ENCODE measurements around the gene RNF213. TPM values are rescaled to one million over a fixed set of nuclear protein-coding genes. Genes with fewer than 3 reads are reported as not detected.

RNF213 gene
- total RNA-seq, 1 experiment from 2014 or later = 44.5 TPM

GRCh38 chr17:80245566-80246265, 14.9 kb upstream of the RNF213 start:
- ChIA-PET CTCF (no interaction called here), RAD21 (ENCODE audit: low non-redundant PET in 1 of 2, low total read pairs in 2 of 2, uncharacterized antibody in 2 of 2, unreplicated experiment in 2 of 2) (no interaction called here), POLR2A (no interaction called here)
- ATAC-seq (no peak), DNase-seq (ENCODE audit: low read depth, low spot score) (no peak)
- BruUV-seq (replicated peaks) = no TSS peak
- H3K36me3 ChIP-seq (ENCODE audit: control insufficient read depth in 1 of 2, insufficient read depth in 2 of 2, low read length in 2 of 2) = peaks cover 0 to 2% of the 10 kb centered on the region in 2 experiments; a peak in 1 of 4 replicates
- H3K9me3 ChIP-seq (ENCODE audit: control insufficient read depth in 1 of 2, insufficient read depth in 1 of 2, low read depth in 1 of 2, low read length in 2 of 2) = no peaks in the 10 kb centered on the region
- no peaks in the 10 kb centered on the region for H3K27me3 ChIP-seq (ENCODE audit: insufficient read depth, low read length)
- intact Hi-C loops (cut with micrococcal nuclease) = no loop called here
- H4K20me1 ChIP-seq (ENCODE audit: insufficient read depth) = no peaks in the 10 kb centered on the region
- no peak overlapping the region for H3K4me2 ChIP-seq (ENCODE audit: low read length)
- H3K27ac ChIP-seq (ENCODE audit: low read depth, low read length) = no peak overlapping the region
- no peak overlapping the region for H2AFZ ChIP-seq (ENCODE audit: low read depth, low read length, poor library complexity, severe bottlenecking)
- no peak overlapping the region for H3K9ac ChIP-seq (ENCODE audit: low read length)
- H3K4me3 ChIP-seq (replicated peaks in 1 of 2; ENCODE audit: low read depth in 1 of 2, low read length in 2 of 2) = no peak overlapping the region
- no peaks in the 10 kb centered on the region for H3K9me2 ChIP-seq (ENCODE audit: insufficient read depth)
- no peaks in the 10 kb centered on the region for H3K79me2 ChIP-seq (ENCODE audit: insufficient read depth, low read length)
- no peak for TF ChIP-seq JUND (IDR thresholded peaks at IDR 0.05)
- TF ChIP-seq EZH2phosphoT487 (IDR thresholded peaks at IDR 0.05; ENCODE audit: borderline replicate concordance) = no peak
- no peak for TF ChIP-seq CTCF (IDR thresholded peaks at IDR 0.05 in 2 of 3, conservative IDR thresholded peaks at IDR 0.05 in 1 of 3; ENCODE audit: borderline replicate concordance in 1 of 3, insufficient read depth in 1 of 3, low read depth in 2 of 3, low read length in 2 of 3)
- TF ChIP-seq EZH2 (IDR thresholded peaks at IDR 0.05) = no peak
- no peak for TF ChIP-seq RAD21 (IDR thresholded peaks at IDR 0.05; ENCODE audit: low read depth)
- no peak for TF ChIP-seq ELF1 (IDR thresholded peaks at IDR 0.05; ENCODE audit: borderline replicate concordance, low read depth)
- TF ChIP-seq POLR2A (IDR thresholded peaks at IDR 0.05; ENCODE audit: borderline replicate concordance, extremely low read depth, insufficient read depth, insufficient read length) = no peak
- TF ChIP-seq YY1 (IDR thresholded peaks at IDR 0.05; ENCODE audit: extremely low read depth, insufficient replicate concordance, low read depth, low read length) = no peak
- no peak for TF ChIP-seq EGR1 (IDR thresholded peaks at IDR 0.05; ENCODE audit: low read depth)
- no peak for TF ChIP-seq ZFX (IDR thresholded peaks at IDR 0.05)
- TF ChIP-seq MAX (IDR thresholded peaks at IDR 0.05) = no peak
- TF ChIP-seq SRF (IDR thresholded peaks at IDR 0.05; ENCODE audit: low read depth) = no peak
- no peak for TF ChIP-seq ATF3 (IDR thresholded peaks at IDR 0.05)
- no peak for TF ChIP-seq ZBTB33 (IDR thresholded peaks at IDR 0.05; ENCODE audit: extremely low read depth, insufficient replicate concordance, low read length)
- no peak for TF ChIP-seq REST (IDR thresholded peaks at IDR 0.05; ENCODE audit: low read depth)
- TF ChIP-seq CBX3 (IDR thresholded peaks at IDR 0.05; ENCODE audit: low read depth) = no peak
- peaks cover 0 to 5% of the 10 kb centered on the region in 2 experiments; a peak in 1 of 4 replicates for H3K4me1 ChIP-seq (ENCODE audit: control insufficient read depth in 1 of 2, insufficient read depth in 2 of 2, low read length in 2 of 2)
